HG02678 (cell line): ENCODE data around the gene PAPSS1.

ENCODE experiments used
- ATAC-seq: cut with Tn5 transposase; IDR thresholded peaks from one replicate; pipeline ENCODE4 v1.9.1; 2021; ENCODE audit warnings: mild to moderate bottlenecking, moderate library complexity; ENCODE audit not compliant: unreplicated experiment

The PAPSS1 gene

DNA sequence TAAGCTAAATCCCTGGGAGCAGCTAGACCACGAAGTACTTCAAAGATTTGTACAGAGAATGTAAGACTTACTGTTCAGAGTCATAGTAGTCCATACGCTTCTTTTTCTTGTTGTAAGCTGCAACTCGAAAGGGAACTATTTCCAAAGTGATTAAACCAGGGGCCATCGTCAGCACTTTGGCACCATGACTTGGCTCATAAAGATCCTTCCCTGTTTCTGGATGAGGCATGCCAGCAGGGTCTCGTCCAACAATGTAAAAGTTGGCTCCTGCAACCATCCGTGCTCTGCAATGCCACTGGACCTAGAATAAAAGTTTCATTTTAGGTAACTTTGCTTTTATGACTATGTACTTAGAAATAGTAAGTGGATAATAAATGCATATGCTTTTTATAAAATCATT is 88.5 kb downstream of the PAPSS1 start:
- no peak for ATAC-seq

DNA sequence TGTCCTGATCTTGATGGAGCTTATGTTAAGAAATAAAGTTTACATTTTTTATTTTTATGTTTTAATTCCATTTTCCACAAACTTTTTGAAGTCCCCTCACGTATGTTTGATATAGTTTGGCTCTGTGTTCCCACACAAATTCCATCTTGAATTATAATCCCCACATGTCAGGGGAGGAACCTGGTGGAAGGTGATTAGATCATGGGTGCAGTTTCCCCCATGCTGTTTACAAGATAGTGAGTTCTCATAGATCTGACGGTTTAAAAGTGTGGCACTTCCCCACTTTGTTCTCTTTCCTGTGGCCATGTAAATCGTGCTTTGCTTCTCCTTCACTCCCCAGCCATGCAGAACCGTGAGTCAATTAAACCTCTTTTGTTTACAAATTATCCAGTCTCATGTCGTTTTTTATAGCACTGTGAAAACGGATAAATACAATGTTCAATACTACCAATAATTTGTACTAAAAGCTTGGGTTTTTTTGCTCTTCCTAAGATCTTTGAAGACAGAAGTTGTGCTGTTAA is 89.8 kb downstream of the PAPSS1 start:
- ATAC-seq: no peak

DNA sequence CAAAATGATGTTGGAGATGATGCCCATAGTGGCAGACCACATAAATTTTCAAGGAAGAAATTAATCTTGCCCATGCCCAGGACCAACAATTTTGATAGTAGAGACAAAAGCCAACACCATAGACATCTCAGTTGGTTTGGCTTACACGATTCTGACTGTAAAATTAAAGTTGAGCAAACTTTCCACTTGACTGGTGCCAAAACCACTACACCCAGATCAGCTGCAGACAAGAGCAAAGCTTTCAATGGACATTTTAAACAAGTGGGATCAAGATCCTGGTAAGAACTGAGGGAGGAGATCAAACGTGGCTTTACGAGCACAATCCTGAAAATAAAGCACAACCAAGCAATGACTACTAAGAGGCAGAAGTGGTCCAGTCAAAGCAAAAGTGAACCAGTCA is 90.7 kb downstream of the PAPSS1 start:
- ATAC-seq: no peak

DNA sequence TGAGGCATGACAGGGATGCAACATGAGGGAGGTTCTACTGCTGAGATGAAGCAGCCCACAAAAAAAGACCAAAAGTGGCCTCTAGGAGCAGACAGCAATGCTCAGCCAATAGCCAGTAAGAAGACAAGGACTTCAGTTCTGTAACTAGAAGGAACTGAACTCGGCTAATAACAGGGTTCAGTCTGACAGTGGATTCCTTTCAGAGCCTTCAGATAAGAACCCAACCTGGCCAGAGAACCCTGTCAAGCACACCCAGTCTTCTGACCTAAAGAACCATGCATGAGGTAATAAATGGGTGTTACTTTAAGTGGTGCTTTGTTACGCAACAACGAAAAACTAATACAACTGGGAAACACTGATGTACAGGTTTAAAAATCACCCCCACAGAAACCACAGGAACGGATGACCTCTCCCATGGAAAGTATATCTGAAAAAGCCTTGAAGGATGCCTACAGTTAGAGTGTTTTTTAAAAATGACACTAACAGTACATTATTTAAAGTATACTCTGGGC is 94.6 kb downstream of the PAPSS1 start:
- ATAC-seq: no peak

- no peak for ATAC-seq
Measured at GRCh38 chr4:107624024-107624423, 96.0 kb downstream of the PAPSS1 start.

- ATAC-seq: no peak
Measured at GRCh38 chr4:107622006-107622405, 98.0 kb downstream of the PAPSS1 start.

DNA sequence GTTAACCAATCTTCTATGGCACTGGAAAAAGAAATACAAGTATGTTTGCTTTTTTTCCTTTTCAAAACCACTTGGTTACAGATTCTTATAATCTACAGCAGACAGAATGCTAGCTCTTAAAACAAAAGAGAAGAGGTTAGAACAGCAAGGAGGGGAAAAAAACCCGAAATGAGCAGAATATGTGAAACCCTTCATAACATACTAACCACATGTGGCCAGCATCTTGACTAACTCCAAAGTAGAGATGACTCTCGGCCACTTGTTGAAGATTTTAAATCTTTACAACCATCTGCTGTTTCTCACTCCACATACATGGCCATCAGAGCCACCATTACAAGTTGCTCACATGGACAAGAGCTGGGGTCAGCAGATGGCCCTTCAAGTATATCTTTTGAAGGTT is 100.3 kb downstream of the PAPSS1 start:
- ATAC-seq: no peak

GRCh38 chr4:107619066-107619465 is 101.0 kb downstream of the PAPSS1 start:
- no peak for ATAC-seq

GRCh38 chr4:107618656-107619055 is 101.4 kb downstream of the PAPSS1 start:
- ATAC-seq: no peak

- no peak for ATAC-seq
Measured at GRCh38 chr4:107616838-107617389, 103.1 kb downstream of the PAPSS1 start.

DNA sequence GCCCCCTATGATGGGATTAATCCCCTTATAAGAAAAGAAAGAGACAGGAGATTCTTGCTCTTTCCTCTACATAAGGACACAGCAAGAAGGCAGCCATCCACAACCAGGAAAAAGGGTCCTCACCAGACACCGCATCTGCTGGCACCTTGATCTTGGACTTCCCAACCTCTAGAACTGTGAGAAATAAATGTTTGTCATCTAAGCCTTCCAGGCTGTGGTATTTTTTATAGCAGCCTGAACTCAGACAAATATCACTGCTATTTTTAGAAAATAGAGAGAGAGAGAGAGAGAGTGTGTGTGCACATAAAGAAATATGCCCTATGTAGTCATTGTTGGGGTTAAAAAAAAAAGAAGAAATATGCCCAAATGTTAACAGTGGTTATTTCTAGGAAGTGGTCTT is 104.2 kb downstream of the PAPSS1 start:
- no peak for ATAC-seq

GRCh38 chr4:107603430-107603829 is 116.6 kb downstream of the PAPSS1 start:
- no peak for ATAC-seq

- no peak for ATAC-seq
Measured at GRCh38 chr4:107600983-107601382, 119.1 kb downstream of the PAPSS1 start.

GRCh38 chr4:107600436-107600835 is 119.6 kb downstream of the PAPSS1 start:
- no peak for ATAC-seq

- no peak for ATAC-seq
Measured at GRCh38 chr4:107599841-107600240, 120.2 kb downstream of the PAPSS1 start.

GRCh38 chr4:107593230-107593629 is 126.8 kb downstream of the PAPSS1 start:
- ATAC-seq: no peak

DNA sequence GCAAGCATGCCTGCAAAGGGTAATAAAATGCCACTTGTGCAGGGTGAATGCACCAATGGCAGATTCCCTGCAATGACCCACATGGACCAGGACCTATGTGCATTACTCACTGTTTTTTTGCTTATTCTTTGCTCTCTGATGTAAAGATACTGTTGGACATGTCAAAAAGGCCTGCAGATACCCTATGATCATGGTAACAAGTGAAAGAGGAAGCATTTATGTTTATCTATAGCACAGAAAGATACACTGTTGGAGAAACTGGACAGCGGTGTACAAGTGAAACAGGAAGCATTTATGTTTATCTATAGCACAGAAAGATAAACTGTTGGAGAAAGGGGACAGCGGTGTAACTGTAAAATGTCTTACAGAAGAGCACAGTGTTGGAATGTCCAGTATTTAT is 127.5 kb downstream of the PAPSS1 start:
- ATAC-seq: peak; percentile 87

- ATAC-seq: no peak
Measured at GRCh38 chr4:107589269-107589668, 130.8 kb downstream of the PAPSS1 start.

DNA sequence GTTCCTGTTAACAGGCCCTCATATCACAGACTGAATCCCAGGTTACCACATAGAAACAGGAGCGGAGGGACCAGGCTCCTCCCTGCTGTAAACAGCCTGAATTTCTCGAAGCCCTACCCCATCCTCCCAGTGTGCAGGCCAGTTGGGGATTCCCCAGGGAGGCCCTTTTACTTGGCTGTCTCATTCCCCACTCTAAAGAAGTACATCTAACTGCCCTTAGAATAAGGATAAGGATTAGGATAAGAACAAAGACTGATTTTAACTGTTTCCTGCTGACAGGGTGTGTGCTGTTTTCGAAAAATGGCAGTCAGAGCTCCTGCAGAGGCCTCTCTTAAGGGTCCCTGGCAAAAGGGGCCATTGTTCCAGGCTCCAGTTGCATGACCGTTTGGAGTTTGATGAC is 133.7 kb downstream of the PAPSS1 start:
- ATAC-seq: no peak

- no peak for ATAC-seq
Measured at GRCh38 chr4:107579099-107579498, 140.9 kb downstream of the PAPSS1 start.

GRCh38 chr4:107578321-107578720 is 141.7 kb downstream of the PAPSS1 start:
- no peak for ATAC-seq

DNA sequence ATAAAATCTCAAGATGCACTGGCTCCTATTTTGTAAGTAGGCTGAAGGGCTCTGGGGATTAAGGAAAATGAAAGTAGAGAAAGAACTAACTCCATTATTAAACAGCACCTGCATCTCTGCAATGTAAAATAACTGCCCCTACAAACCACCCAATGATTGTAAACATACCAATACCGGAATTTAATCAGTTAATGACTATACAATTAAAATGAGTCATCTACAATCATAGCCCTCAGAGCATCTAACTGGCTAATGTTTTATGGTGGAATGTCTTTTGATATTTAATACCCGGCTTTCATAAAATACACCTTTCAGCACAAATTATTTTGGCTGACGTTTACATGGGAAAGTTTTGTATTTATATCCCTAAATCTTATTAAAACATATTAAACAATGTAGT is 142.3 kb downstream of the PAPSS1 start:
- ATAC-seq: no peak

GRCh38 chr4:107575243-107575642 is 144.8 kb downstream of the PAPSS1 start:
- ATAC-seq: no peak
